Left colon (tissue), 2 donors: Measurements from ENCODE around the gene TOR2A. TPM values are rescaled to one million over a fixed set of nuclear protein-coding genes. Genes with fewer than 3 reads are reported as not detected.
"Not testable (repeated sequence)": the region's sequence is repeated elsewhere in the genome, so short reads cannot be mapped to it uniquely, and the experiment has no call there.

ENCODE experiments used
- ATAC-seq: fragments of 200-7000 bp; cut with Tn5 transposase; one replicate; pipeline ENCODE4 v1.9.1; 2020; ENCODE audit warnings: mild to moderate bottlenecking, moderate library complexity
- DNase-seq, 2 donors: peaks; one replicate each; pipeline ENCODE4 v3.0.0-alpha.2; 2020
- intact Hi-C, 2 donors: fragments of 100-400 bp; cut with DNase I in 1 of 2; cut with micrococcal nuclease in 1 of 2; formaldehyde crosslinking; loops; one replicate each; pipeline versions ENCODE4 v1.11.2 to v1.14.0; 2022; cut with DNase I, micrococcal nuclease
- total RNA-seq, 2 donors: library from RNA; stranded (reverse); fragmentation: NEBNext Ultra II Directional; extraction: Animal tissue kit (Norgen Biotek cat#: 25700); gene quantifications; one replicate each; pipeline ENCODE4 v1.2.1, GENCODE V29; 2021
- donor health status: DM: no; HTN: no; CAD: no.
- donor health status: DM: yes; HTN: yes; CAD: no.

TOR2A gene
- total RNA-seq, 2 donors from 2014 or later = 32.0 to 32.7 TPM

DNA sequence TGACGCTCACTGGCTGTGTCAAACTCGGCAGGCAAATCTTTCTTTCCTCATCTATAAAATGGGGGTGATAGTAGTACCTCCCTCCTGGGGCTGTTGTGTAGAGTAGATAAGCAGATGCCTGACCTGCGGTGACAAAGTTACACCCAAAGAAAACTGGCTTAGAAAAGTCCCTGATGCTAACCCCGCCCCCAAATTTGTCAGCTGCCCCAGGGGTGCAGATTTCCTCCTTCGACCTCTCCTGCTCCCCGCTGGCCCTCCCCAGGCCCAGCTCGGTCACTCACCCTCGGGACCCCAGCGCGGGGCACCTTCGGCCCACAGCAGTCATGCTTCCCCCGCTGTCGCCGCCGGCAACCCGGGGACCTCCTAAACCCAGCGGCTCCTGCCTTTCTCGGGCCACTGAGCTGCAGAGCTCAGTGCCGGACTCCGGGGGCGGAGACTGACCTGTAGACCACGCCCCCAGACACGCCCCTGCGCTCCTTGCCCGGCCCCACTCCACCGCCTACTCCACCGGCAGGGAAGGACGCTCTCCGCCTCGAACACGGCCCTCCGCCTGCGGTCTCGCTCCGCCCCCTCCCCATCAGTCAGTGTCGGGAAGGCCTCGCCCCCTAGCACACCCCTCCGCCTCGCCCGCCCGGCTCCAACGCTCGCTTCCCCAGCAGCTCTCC is 35.9 kb upstream of the TOR2A start:
- intact Hi-C loops = no loop called here
- DNase-seq (peak; percentile 99), ATAC-seq (peak; percentile 98)

DNA sequence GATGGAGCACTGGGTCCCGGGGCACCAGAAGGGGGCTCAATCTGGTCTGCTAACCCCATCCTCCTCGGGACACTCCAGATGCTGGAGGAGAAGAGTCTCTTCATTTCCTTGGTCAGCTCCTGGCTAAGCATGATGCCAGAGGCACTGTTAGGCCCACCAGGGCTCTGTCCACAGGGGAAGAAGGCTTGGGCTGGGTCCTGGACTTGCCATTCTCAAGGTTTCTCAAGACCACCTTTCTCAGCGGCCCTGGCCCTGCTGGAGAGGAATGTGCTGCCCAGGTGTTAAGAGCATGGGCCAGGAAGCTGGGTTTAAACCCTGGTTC is 35.5 kb upstream of the TOR2A start:
- DNase-seq = no peak
- no peak for ATAC-seq
- intact Hi-C loops = no loop called here

DNA sequence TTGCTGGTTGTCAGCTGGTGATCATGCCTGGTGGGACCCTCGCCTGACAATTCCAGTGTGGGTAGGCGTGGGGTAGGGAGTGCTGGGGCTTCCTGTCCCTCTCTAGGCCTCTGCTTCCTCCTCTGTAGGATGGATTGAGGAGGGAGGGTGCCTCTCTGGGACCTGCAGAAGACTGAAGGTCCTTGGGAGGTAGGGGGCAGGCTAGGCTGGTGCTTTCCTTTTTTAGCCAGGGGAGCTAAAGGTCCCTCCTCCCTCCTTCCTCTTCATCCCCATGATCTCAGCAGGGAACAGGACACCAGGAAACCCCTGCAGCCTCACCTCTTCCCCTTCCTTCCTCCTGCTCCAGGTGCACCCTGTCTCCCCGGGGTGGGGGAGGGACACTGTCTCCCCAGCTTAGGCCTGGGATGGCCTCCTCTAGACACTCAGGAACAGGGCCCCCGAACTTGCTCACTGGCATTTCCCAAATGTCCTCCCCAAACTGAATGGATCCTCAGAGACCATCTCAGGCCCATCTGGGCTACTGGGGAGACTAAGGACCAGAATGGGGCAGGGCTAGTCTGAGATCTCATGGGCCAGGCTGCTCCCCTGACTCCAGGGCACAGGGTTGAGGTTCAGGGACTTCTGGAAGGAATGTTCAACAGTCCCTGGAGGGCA is 35.0 kb upstream of the TOR2A start:
- intact Hi-C loops = no loop called here
- DNase-seq = no peak
- no peak for ATAC-seq

DNA sequence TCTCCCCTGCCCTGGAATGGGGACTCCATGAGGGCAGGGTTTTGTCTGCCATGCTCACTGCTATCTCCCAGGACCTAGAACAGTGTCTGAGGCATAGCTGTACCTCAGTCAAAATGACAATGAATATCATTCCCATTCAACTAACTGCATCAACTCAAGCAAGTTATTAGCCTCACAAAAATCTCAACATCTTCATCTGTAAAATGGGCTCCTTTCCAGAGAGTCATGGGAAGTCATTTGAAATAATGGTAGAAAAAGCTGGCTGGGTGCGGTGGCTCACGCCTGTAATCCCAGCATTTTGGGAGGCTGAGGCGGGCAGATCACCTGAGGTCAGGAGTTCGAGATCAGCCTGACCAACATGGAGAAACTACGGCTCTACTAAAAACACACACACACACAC is 34.0 kb upstream of the TOR2A start:
- ATAC-seq = no peak
- DNase-seq = no peak
- intact Hi-C loops = no loop called here

DNA sequence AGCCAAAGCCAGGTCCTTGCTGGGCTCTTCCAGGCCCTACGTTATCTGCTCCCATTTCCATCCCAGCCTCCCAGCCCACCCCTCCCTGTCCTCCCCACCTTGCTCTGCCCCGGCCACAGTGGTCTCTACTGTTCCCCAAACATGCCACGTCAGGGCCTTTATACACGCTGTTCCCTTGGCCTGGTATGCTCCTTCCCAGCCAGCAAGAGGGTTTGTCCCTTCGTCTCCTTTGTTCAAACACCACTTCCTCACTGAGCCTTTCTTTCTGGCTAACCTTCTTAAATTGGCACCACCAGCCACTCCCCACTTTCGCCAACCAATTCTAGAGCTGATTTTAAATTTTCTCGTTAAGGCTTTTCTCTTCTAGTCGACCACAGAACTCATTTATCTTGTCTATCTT is 33.6 kb upstream of the TOR2A start:
- intact Hi-C loops = no loop called here
- ATAC-seq = no peak
- DNase-seq = no peak

DNA sequence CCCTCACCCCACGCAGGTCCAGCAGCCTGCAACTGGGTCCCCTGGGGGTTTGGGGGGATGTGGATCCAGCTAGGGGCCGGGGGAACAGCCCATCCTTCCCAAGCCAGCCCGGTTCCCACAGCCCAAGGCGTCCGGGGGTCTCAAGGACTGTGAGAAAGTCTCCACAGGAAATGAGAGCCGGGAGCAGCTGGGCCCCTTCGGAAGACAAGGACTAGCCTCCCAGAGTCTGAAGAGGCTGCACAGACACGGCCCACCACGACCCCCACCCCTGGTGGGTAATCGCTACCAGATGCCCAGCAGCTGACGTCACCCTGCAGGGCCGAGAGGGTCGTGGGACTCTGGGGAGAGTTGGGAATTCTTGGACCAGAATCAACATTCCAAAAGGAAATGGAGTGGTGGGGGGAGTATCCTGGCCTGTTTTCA is 32.8 kb upstream of the TOR2A start:
- intact Hi-C loops = no loop called here
- DNase-seq = no peak
- ATAC-seq = no peak

DNA sequence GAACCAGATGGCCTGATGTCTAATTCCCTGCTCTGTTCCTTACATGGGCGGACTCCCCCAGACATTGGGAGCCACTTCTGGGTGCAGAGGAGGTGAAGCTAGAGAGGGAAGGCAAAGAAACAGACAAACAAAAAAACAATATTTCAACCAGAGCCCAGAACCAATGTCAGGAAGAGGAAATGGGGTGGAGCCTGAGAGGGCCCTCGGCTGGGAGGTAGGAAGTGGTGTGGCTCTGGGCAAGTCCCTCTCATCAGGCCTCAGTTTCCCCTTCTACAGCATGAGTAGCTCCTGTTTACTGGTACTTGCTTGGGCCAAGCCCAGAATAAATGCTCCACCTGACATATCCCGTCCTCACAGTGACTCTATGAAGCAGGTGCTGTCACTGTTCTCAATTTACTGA is 32.3 kb upstream of the TOR2A start:
- DNase-seq (no peak), ATAC-seq (no peak)
- intact Hi-C loops = no loop called here

DNA sequence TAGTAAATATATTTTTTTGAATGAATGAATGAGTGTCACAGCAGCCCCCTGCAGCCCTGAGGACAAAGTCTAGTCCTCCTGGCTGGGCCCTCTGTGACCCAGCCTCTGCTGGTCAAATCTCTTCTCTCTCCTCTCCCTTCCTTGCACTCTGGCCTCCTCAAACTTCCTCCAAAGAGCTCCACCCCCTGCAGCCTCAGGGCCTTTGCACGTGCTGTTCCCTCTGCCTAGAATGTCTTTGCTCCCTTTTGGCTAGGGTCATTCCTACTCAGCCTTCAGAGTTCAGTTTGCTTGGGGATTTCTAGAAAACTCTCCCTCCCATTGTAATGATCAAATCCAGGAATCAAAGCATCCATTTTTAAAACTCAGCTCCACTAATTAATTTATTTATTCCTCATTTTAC is 30.3 kb upstream of the TOR2A start:
- intact Hi-C loops = no loop called here
- ATAC-seq = no peak
- DNase-seq = no peak

DNA sequence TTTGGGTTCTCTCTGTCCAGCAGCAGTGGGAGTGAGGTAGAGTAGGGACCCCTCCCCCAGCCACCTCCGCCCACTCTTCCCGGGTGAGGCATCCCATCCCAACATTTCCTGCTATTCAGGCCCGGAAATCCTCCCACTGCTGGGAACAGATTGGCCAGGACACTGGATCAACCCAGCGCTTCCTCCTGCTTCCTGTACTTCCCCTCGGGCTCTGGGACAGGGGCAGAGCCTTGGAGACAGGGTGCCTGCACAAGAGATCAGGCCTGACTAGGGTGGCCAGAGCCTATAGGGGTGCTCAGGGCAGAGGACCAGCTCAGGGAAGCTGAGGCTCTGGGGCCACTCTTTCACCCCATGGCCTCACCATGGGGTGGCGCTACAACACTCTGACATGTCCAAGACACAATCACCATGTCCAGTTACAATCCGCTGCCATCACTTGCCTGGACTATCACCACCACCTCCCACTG is 28.9 kb upstream of the TOR2A start:
- DNase-seq = peak in 1 of 2 donors; percentile 66
- intact Hi-C loops = no loop called here
- ATAC-seq = peak; percentile 76

DNA sequence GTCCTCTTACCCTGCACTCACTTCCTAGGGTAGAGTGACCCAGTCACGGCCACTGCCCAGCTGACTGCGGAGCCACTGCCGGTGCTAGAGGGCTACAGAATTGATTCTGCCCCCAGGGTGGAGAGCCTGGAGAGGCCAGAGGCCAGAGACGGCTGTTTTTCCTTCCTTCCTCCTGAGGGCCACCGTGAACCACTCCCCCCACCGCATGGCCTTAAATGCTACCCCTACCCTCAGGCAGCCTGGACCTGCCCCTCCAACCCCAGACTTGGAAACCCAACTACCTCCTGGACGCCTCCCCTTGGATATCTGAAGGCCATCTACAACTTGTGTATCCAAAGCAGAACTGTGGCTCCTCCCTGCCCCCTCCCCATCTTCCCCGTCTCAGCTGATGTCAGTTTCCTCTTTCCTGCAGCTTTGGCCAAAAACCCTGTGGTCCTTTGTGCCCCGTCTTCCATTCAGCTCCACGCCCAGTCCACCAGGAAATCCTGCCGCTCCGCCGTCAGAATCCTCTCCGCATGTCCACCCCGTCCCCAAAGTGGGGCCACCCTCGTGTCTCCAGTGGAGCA is 27.1 kb upstream of the TOR2A start:
- no peak for DNase-seq
- intact Hi-C loops = no loop called here
- ATAC-seq = no peak

DNA sequence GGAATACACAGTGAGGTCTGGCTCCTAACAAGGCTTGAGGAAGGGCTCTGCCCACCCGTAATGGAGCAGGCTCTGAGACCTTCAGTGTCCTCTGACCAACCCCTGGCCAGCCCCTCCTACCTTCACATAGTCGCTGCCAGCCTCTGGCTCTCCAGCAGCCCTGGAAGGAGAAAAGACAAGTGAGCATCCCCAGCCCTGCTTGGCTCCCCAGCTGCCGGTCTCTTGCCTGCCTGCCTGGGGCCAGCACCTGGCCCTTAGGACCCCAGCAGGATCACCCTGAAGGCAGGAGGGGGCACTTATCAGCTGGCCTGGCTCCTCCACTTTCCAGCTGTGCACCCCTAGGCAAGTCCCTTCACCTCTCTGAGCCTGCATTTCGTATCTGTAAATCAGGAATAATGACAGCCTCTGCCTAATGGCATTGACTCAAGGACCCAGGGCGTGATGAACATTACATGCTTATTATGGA is 26.4 kb upstream of the TOR2A start:
- intact Hi-C loops = no loop called here
- DNase-seq = no peak
- no peak for ATAC-seq

DNA sequence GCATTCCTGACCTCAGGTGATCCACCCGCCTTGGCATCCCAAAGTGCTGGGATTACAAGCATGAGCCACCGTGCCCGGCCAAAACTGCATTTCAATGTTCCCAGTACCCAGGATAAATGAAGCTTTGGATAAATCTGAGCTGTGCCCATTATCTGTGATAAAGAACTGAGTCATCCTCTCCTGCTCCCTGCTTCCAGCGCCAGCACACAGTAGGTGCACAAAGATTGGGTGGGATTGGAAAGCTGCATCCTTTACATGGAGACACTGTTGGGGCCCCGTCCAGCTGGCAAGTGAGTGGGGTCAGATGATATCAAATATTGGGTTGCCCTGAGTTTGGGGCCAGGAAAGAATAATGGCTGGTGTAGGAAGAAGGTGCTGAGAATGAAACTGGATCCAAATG is 26.0 kb upstream of the TOR2A start:
- ATAC-seq (no peak), DNase-seq (no peak)
- intact Hi-C loops = no loop called here

DNA sequence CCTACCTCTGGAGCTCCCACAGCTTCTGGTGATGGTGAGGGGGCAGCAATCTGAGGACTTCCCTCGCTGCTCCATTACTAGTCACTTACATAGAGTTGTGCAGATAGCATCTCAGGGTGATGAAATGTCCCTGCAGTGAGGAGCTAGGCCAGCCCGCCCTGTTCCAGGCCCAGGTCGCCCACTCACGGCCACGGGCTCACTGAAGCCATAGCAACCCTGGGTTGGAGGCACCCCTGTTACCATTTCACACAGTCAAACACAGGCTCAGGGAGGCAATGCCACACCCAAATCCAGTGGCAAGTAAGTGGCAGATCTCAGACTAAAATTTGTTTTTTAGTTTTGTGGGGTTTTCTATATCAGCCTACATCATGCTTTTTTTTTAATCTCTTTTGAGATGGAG is 23.7 kb upstream of the TOR2A start:
- intact Hi-C loops = no loop called here
- DNase-seq (no peak), ATAC-seq (no peak)

DNA sequence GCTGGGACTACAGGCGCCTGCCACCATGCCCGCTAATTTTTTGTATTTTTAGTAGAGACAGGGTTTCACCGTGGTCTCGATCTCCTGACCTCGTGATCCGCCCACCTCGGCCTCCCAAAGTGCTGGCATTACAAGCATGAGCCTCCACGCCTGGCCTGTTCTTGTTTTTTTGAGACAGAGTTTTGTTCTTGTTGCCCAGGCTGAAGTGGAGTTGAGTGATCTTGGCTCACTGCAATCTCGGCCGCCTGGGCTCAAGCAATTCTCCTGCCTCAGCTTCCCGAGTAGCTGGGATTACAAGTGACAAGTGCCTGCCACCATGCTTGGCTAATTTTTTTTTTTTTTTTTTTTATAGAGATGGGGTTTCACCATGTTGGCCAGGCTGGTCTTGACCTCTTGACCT is 21.7 kb upstream of the TOR2A start:
- DNase-seq, intact Hi-C loops, ATAC-seq: not testable (repeated sequence)

DNA sequence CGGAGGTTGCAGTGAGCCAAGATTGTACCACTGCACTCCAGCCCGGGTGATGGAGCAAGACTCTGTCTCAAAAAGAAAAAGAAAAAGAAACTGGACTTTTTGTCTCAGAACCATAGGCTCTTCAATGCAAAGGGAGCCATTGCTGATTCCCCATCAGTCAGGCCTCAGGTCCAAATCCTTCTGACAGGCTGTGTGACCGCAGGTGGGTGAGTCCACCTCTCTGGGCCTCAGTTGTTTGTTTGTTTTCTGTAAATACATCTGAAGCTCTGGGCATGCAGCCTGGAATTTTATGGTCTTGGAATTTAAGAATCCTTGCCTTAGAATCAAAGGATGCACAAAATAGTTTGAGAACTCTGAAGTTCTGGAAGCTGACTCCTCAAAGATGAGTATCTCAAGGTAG is 21.1 kb upstream of the TOR2A start:
- intact Hi-C loops = no loop called here
- DNase-seq (no peak), ATAC-seq (no peak)

DNA sequence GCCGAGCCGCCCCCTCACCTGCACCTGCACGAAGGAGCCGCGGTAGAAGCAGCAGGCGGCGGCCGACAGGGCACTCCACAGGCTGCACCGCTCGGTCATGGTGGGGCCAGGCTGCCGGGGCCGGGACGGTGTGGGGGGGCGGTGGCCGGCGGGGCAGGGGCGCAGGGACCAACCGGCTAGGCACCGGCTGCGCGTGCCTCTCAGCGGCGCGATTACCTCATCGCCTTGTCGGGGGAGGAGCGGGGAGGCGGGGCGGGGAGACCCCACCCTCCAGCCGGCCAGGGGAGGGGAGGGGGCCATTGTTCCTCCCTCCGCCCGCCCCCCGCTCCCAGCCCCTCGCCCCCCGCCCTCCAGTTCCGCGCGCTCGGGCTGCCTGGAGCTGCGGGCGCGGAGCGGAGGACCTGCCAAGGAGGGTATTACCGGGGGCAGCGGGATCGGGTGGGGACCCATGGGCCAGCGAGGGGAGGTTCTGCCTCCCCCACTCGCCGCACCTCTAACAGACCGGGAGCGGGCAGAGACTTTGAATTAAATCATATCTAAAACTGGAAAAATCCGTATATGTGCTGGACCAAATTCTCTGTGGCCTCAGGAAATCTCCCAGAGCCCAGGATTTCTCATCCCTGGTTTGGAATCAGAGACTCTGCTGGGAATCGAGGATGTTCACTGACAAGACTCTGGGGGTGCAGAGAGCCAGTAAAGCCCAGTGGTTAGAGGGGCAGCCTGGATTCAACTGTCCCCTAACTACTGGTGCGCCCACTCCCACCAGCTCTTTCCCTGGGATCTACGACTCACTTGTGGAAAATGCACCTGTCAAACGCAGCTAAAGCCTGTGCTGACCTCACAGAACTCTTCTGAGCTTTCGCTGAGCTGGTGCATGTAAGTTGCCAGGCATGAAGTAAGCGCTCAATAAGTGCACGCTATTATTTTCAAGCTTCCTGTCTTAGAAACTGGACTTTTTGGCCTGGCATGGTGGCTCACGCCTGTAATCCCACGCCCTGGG is 20.3 kb upstream of the TOR2A start:
- intact Hi-C loops = no loop called here
- ATAC-seq = no peak
- no peak for DNase-seq

DNA sequence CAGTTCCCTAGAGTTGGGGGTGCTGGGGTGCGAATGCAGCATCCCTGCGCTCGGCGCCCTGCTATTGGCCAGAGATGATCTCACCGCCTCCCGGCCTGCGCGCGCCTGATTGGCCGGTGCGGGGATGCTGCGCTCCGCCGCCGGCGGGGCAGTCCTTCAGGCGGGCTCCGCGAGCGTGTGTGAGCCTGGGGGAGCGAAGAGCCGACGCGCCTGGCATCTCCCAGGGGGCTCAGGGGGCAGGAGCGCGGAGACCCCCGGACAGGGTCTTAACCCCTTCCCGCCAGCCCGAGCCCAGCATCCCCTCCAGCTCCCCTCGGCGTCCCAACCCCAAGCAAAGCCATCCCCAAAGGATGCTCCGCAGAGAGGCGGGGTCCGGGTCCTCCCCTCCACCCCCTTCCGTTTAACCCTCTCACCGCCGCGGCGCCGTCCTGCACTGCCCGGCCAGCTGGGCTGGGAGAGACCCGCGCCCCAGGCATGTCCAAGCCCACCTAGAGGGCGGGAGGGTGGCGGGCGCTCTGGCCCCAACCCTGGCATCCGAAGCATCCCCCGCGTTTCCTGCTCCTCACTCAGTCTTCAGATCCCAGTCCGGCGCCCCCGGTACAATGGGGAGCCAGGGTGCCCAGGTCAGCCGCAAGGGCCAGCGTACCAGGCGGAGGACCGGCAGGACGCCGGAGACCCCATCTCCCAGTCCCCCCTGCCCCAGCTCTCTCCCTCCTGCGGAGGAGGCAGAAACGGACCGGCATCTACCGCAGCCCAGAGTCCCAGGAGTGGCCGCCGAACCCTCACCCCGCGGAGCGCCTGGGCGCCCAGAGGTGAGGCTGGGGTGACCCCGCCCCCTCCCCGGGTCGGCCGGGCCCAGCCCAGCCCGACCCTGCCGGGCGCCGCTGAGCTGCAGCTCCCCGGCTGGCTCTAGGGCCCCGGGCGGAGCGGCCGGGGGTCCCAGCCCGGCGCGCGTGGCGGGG is 19.3 kb upstream of the TOR2A start:
- intact Hi-C loops = no loop called here
- no peak for DNase-seq
- ATAC-seq = peak; percentile 48

DNA sequence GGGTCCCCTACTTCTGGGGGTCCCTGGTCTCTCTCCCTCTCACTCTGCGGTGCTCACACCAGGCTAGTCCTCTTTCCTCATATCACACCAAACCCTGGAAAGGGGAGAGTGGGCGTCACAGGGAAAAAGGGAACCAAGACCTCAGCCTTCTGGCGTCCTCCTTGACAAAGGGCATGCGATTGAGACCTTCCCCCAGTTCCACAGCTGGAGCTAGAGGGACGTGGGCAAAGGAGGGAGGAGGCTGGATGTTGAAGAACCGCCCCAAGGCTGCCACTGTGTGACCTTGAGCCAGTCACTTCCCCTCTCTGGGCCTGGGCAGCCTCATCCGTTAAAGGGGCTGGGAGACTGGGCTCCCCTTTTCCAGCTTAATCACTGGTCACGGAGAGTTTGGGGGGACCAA is 18.5 kb upstream of the TOR2A start:
- DNase-seq = no peak
- intact Hi-C loops = no loop called here
- no peak for ATAC-seq
